Left hindlimb (tissue), 1 donor: ENCODE data around the gene ATAT1.
"Not testable (repeated sequence)": the region's sequence is repeated elsewhere in the genome, so short reads cannot be mapped to it uniquely, and the experiment has no call there.

Experiments used
- DNase-seq: peaks from one replicate; pipeline ENCODE4 v3.0.0-alpha.2; 2018

ATAT1 gene

GRCh38 chr6:30626484-30627366, at the start of gene ATAT1:
TSS of gene ATAT1 (plus strand) at chr6:30626874.
- peak; percentile 93 for DNase-seq

DNA sequence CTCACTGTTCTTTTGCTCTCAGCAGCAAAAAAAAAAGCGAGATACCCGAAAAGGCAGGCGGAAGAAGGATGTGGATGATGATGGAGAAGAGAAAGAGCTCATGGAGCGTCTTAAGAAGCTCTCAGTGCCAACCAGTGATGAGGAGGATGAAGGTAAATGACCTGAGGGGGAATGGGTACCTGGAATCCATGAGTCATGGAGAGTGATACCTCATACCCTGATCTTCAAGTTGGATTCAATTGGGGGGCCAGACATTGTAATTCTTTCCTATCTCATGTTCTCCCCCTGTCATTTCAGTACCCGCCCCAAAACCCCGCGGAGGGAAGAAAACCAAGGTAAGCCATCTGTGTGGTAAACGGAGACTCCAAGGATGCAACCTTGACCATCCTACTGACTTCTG, 48.6 kb upstream of the ATAT1 start:
- DNase-seq = no peak

DNA sequence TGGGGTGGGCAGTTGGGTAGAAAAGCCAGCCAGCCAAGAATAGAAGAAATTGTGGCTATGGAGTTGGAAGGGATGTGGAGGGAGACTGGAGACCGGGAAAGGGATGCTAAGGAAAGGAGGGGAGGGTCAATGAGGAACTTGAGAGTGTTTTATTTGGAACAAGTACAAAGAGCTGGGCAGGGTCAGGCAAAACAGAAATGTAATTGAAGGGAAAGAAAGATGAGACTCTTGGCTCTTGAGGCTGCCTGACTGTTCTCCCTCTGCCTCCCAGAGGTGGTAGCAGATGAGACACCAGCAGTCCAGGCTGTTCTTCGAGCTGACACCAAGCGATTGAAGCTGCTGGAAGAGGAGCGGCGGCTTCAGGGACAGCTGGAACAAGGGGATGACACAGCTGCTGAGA, 42.8 kb upstream of the ATAT1 start:
- DNase-seq = no peak

- DNase-seq = no peak
These were observed 36.8 kb upstream of the ATAT1 start for GRCh38 chr6:30589754-30590358.

- DNase-seq = no peak
These were observed 36.2 kb upstream of the ATAT1 start for GRCh38 chr6:30590509-30590908.

- no peak for DNase-seq
These were observed 35.7 kb upstream of the ATAT1 start for GRCh38 chr6:30591008-30591407.

DNA sequence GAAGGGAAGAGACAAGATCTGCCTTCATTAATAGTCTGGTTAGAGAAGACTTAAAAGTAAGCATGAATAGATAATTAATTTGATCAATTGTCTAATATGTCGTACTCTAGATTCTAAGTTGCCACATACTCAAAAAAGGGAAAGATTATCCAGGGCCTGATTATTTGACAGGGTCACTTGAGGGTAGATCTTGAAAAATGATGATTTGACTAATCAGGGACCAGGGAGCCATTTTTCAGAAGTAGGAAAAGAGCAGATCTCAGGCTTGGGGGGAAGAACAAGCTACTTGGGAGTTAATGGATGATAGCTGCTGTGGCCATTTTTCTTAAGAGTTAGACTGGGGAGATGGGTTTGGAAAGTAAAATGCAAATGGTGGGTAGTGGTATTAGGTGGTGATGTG, 34.4 kb upstream of the ATAT1 start:
- DNase-seq = no peak

DNA sequence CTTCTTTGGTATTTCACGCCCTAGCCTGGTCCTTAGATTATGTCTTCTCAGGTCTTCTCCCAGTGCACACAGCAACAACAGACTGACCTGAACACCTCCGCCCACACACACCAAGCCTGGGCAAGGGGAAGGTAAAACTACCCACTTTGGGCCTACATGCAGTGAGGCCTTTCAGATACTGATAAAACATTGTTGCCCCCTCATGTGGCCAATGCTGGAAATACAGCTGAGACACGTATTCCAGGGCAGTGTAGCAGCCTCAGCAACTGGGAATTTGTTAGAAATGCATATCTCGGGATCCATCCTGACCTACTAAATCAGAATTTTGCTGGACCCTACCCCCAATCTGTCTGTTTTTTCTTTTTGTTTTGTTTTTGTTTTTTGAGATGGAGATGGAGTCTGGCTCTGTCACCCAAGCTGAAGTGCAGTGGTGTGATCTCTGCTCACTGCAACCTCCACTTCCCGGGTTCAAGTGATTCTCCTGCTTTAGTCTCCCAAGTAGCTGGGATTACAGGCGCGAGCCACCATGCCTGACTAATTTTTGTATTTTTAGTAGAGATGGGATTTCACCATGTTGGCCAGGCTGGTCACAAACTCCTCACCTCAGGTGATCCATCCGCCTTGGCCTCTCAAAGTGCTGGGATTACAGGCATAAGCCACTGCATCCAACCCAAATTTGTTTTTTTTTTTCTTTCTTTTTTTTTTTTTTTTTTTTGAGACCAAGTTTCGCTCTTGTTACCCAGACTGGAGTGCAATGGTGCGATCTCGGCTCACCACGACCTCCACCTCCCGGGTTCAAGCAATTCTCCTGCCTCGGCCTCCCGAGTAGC, 29.1 kb upstream of the ATAT1 start:
- not testable (repeated sequence) for DNase-seq

- no peak for DNase-seq
These were observed 27.6 kb upstream of the ATAT1 start for GRCh38 chr6:30598912-30599624.

GRCh38 chr6:30599625-30600324, 26.9 kb upstream of the ATAT1 start:
- no peak for DNase-seq

GRCh38 chr6:30600451-30600961, 26.2 kb upstream of the ATAT1 start:
- DNase-seq = no peak

DNA sequence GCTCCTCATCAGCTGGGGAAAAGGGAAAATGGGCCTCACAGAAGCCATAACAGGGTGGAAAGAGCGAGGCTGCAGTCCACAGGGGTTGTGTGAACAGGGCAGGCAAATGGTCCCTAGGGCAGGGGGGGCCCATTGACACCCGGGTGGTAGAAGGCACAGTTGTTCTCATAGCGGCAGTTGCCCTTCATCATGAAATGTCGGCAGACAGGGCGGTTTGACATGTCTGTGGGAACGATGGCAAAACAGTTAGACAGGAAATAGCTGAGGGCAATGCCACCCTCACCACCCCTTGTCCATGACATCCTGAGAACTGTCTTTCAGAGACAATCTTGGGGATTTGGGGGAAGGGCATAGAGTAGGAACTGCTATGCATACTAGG, 25.2 kb upstream of the ATAT1 start:
- DNase-seq = no peak

DNA sequence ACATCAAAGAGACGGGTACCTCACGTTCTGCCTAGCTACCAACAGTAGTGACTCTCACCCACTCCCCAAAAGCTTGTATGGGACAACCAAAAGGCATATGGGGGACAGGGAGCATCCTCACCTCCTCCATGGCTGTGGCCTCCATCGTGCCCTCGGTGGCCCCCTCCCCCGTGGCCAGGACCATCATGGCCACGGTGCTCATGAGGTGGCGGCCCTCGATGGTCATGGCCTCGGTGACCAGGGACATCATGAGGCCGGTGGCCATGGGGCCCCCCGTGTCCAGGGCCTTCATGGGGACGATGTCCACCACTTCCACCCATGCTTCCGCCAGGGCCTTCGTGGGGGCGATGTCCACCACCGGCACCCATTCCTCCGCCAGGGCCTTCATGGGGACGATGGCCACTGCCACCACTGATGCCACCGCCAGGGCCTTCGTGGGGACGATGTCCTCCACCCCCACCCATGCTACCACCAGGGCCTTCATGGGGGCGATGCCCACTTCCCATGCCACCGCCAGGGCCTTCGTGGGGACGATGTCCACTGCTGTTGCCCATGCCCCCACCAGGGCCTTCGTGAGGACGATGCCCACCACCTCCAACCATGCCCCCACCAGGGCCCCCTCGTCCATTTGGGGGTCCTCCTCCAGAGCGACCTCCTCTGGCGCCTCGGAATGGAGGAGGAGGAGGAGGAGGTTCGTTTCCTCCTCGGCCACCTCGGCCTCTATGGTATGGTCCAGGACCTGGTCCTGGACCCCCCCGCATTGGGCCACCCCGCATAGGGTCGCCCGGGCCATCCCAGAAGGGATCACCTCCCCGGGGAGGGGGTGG, 24.6 kb upstream of the ATAT1 start:
- DNase-seq = no peak

- DNase-seq = no peak
These were observed 22.7 kb upstream of the ATAT1 start for GRCh38 chr6:30603961-30604360.

GRCh38 chr6:30610065-30610464, 16.6 kb upstream of the ATAT1 start:
- no peak for DNase-seq

DNA sequence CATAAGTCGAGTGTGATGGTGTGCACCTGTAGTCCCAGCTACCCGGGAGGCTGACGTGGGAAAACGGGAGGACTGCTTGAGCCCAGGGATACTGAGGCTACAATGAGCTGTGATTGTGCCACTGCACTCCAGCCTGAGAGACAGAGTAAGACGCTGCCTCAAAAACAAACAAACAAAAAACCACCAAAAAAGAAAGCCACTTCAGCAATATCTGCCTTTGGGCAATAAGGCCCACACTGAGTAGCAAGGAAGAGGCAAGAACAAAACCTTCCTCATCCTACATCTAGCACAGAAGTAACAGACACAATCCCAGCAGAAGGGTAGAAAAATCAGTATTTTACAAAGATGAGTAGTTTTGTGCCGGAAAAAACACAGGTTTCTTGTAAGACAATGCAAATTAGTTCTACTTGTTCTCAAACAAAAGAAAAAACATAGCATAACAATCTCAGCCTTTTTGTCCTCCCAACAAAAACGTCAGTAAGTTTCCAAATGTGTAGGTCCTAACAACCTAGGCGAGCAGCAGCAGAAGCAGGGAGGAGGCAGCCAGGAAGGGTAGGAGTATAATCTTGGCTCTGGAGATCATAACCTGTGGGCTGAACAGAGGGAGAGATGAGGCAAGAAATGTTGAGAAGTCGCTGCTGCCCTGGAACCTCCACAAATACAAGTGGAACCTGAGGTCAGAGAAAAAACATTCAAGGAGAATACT, 15.4 kb upstream of the ATAT1 start:
- no peak for DNase-seq

- DNase-seq = no peak
These were observed 14.8 kb upstream of the ATAT1 start for GRCh38 chr6:30611856-30612194.

DNA sequence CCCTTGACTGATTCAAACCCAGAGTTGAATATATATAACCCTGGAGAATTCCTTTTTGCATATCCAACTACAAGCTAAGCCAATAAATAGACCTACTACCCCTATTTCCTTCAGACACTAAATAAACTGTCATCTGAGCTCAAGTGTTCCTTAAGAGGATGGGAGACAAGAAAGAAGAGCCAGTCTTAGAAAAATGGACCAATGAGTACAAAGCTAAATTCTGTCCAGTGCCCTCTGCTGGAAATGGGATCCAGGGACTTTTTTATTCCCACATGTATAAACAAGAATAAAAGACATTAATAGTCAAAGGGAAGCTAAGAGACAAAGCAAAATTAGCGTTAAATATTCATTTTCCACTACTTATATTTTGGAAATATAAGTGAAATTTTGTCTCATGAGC, 14.5 kb upstream of the ATAT1 start:
- DNase-seq = no peak

- DNase-seq = no peak
These were observed 13.9 kb upstream of the ATAT1 start for GRCh38 chr6:30612687-30613248.
